ENCODE measurements around the gene SPPL3.

- no peak for TF ChIP-seq CTCF (IDR thresholded peaks at IDR 0.05)
- TF ChIP-seq POLR2A (IDR thresholded peaks at IDR 0.05) = no peak
Observed at GRCh38 chr12:120932058-120932457, 27.9 kb upstream of the SPPL3 start.

Data from esophagus squamous epithelium (tissue), 4 donors.